Ectodermal cell (in vitro differentiated cells): ENCODE data around the gene INF2.

Experiments
- H3K27ac ChIP-seq: 2 replicates; pipeline ENCODE4 v1.7.0; 2013; ENCODE audit warnings: mild to moderate bottlenecking, low read depth, low read length; ENCODE audit not compliant: insufficient read depth, poor library complexity, severe bottlenecking
- H3K27me3 ChIP-seq: 2 replicates; pipeline ENCODE4 v1.7.0; 2013; ENCODE audit warnings: mild to moderate bottlenecking, low read length; ENCODE audit not compliant: insufficient read depth, control insufficient read depth, poor library complexity, severe bottlenecking
- H3K36me3 ChIP-seq: one replicate; pipeline ENCODE4 v1.7.0; 2013; ENCODE audit warnings: low read length; ENCODE audit not compliant: control insufficient read depth, insufficient read depth
- H3K4me1 ChIP-seq: one replicate; pipeline ENCODE4 v1.7.0; 2013; ENCODE audit warnings: low read length; ENCODE audit not compliant: control insufficient read depth, insufficient read depth
- H3K4me3 ChIP-seq: 2 replicates; pipeline ENCODE4 v1.7.0; 2013; ENCODE audit warnings: low read depth, low read length, control low read depth; ENCODE audit not compliant: insufficient read depth
- H3K9me3 ChIP-seq: 2 replicates; pipeline ENCODE4 v1.7.0; 2013; ENCODE audit warnings: mild to moderate bottlenecking, low read length, moderate library complexity; ENCODE audit not compliant: control insufficient read depth
- WGBS, 2 experiments: methylation state at CpG; one replicate each; pipeline ENCODE4 v1.1.7; 2013; ENCODE audit warnings: missing lambda C conversion rate in 2 of 2; 5-methylcytosine and 5-hydroxymethylcytosine counted together

Gene INF2

GRCh38 chr14:104766863-104767633 is 77.6 kb downstream of the INF2 start:
- Histone ChIP-seq H3K9me3 (no peaks in the 10 kb centered on the region), H3K36me3 (peaks cover 19% of the 10 kb centered on the region), H3K4me3 (no peak overlapping the region), H3K4me1 (no peaks in the 10 kb centered on the region), H3K27ac (no peak overlapping the region), H3K27me3 (no peaks in the 10 kb centered on the region)
- WGBS, 2 experiments, result 94 to 95% methylated on average over 14 to 15 of the region's 15 CpGs

DNA sequence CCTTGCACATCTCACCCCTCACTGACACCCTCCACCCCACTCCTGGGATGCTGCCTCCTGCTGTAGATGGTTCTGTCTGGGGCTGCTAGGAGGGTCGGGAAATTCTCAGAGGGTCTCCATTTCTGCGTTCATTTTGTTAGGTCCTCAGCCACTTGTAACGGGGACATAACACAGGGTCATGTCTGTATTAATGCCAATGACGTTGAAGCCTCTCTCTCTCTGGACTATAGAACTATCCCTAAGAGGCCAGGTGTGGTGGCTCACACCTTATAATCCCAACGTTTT is 78.2 kb downstream of the INF2 start:
- Histone ChIP-seq H3K27me3 (no peaks in the 10 kb centered on the region), H3K4me1 (no peaks in the 10 kb centered on the region), H3K36me3 (peaks cover 18% of the 10 kb centered on the region), H3K27ac (no peak overlapping the region), H3K4me3 (no peak overlapping the region), H3K9me3 (no peaks in the 10 kb centered on the region)
- WGBS, 2 experiments, result 89 to 90% methylated on average over 5 of the region's 5 CpGs

GRCh38 chr14:104768437-104769323 is 79.3 kb downstream of the INF2 start:
- no peaks in the 10 kb centered on the region for H3K4me1 ChIP-seq
- no peak overlapping the region for H3K27ac ChIP-seq
- WGBS, 2 experiments, result 22% methylated on average over 25 of the region's 25 CpGs
- H3K4me3 ChIP-seq, result no peak overlapping the region
- H3K36me3 ChIP-seq, result peaks cover 23% of the 10 kb centered on the region
- no peaks in the 10 kb centered on the region for H3K27me3 ChIP-seq
- no peaks in the 10 kb centered on the region for H3K9me3 ChIP-seq

- 88 to 90% methylated on average over 18 of the region's 18 CpGs for WGBS, 2 experiments
- H3K4me1 ChIP-seq, result no peaks in the 10 kb centered on the region
- no peaks in the 10 kb centered on the region for H3K27me3 ChIP-seq
- H3K36me3 ChIP-seq, result peaks cover 23% of the 10 kb centered on the region
- H3K4me3 ChIP-seq, result no peak overlapping the region
- H3K27ac ChIP-seq, result no peak overlapping the region
- no peaks in the 10 kb centered on the region for H3K9me3 ChIP-seq
Measured at GRCh38 chr14:104769324-104770071, 80.1 kb downstream of the INF2 start.

GRCh38 chr14:104770072-104770579 is 80.7 kb downstream of the INF2 start:
- no peaks in the 10 kb centered on the region for H3K27me3 ChIP-seq
- H3K36me3 ChIP-seq, result peaks cover 23% of the 10 kb centered on the region
- no peaks in the 10 kb centered on the region for H3K4me1 ChIP-seq
- 94 to 95% methylated on average over 24 of the region's 24 CpGs for WGBS, 2 experiments
- no peak overlapping the region for H3K4me3 ChIP-seq
- no peaks in the 10 kb centered on the region for H3K9me3 ChIP-seq
- no peak overlapping the region for H3K27ac ChIP-seq

DNA sequence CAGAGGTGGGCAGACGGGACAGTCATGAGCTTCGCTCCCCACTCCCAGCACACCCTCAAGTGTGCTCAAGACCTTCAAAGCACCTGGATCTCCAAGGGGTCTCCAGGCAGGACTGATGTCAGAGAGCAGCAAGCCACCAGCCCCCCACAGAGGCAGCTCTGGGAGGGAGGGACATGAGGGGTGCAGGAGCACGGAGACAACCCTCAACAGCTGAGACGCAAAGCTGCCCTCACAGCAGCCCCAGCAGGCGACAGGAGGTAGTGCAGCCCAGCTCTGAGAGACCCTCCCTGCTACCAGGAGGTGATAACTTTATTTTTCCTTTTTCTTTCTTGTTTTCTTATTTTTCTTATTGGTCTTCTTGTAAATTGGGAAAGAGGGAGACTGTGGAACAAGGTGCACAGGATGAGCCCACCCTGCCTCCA is 81.4 kb downstream of the INF2 start:
- WGBS, 2 experiments, result 84 to 87% methylated on average over 5 of the region's 5 CpGs
- Histone ChIP-seq H3K27ac (no peak overlapping the region), H3K4me1 (no peaks in the 10 kb centered on the region), H3K27me3 (no peaks in the 10 kb centered on the region), H3K36me3 (peaks cover 23% of the 10 kb centered on the region), H3K9me3 (no peaks in the 10 kb centered on the region), H3K4me3 (no peak overlapping the region)

GRCh38 chr14:104771374-104771773 is 82.0 kb downstream of the INF2 start:
- peaks cover 26% of the 10 kb centered on the region for H3K36me3 ChIP-seq
- 95 to 96% methylated on average over 4 of the region's 4 CpGs for WGBS, 2 experiments

More at GRCh38 chr14:104771374-104771773, 82.0 kb downstream of the INF2 start:
- Histone ChIP-seq H3K9me3 (no peaks in the 10 kb centered on the region), H3K27me3 (no peaks in the 10 kb centered on the region), H3K4me1 (no peaks in the 10 kb centered on the region), H3K27ac (no peak overlapping the region), H3K4me3 (no peak overlapping the region)
